NCI-H524 (cell line): Measurements from ENCODE around the gene MIOS.
"Not testable (repeated sequence)": the region's sequence is repeated elsewhere in the genome, so short reads cannot be mapped to it uniquely, and the experiment has no call there.

Experiments
- DNase-seq, 2 experiments: peaks; one replicate each; lab custom pipeline; 2025; lab: John Stamatoyannopoulos, UW

MIOS gene

DNA sequence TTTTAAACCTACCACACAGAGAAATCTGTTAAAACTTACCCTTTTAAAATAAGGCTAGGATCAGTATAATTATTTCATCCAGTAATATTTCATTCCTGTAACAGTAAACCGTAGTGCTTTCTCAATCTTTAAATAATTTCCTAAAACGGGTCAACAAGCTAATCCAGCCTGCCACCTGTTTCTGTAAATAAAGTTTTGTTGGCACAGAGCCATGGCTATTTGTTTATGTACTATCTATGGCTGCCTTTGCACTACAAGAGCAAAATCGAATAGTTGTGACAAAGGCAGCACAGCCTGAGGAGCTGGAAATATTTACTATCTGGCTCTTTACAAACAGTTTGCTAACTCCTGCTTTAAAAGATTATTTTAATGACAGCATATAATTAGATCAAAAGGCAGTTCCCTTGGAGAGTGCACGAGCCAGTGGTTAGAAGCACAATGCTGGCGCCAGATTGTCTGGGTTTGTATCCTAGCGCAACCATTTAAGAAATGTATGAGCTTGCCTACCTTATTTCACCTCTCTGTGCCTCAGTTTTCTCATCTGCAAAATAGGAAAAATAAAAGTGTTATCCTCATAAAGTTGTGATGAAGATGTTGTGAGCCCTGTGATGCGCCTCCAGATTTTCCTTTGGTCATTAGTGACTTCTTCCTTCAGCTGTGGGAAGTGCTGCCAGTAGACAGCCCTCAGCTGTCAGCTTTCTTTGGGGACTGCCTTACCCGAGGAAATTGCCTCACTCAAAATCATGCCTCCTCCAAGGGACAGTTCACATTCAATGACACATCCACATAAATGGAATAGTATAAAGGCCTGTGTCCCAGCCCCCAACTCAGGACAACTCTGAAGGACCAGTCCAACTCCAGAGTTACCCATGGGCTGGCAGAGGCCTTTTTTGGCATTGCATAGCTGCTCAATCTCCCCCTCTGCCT, 11.8 kb upstream of the MIOS start:
- peak in 1 of 2 experiments; percentile 66 for DNase-seq

DNA sequence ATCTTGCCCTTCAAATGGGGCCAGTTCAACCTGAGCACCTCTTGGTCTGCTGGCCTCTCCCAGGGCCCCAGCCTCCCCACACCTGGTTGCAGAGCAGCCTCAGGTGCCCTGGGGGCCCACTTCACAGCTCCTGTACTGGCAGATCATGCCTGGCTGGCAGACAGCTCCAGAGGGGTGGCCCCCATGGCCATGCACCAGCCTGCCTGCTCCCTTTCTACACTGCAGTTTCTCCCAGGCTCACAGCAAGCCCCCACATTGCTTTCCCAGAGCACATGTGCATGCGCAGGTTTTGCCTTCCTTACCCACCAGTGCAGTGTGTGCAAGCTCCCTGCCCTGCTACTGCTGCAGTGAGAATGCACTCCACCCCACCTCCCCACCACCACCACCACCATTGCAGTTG, 9.8 kb upstream of the MIOS start:
- no peak for DNase-seq

DNA sequence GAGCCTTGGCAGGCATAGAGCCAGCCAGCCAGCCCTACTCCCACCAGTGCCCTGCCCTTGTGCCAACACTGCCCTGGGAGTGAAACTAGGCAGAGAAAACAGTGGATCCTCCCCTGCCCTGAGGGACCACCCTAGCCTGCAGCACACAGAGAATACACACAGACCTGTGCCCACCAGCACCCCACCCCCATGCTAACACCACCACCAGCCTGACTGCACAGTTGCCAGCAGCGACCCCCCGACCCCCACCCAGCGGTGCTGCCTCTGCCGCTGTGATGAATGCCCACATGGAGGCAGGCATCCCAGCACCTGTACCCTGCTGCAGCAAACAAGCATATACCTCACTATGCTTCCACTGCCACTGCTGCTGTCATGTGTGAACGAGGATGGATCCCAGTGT, 9.4 kb upstream of the MIOS start:
- DNase-seq = no peak

DNA sequence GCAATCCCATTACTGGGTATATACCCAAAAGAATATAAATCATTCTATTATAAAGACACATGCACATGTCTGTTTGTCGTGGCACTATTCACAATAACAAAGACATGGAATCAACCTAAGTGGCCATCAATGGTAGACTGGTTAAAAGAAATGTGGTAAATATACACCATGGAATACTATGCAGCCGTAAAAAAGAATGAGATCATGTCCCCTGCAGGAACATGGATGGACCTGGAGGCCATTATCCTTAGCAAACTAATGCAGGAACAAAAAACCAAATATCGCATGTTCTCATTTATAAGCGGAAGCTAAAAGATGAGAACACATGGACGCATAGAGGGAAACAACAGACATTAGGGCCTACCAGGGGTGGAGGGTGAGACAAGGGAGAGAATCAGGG, 5.1 kb upstream of the MIOS start:
- DNase-seq = not testable (repeated sequence)

DNA sequence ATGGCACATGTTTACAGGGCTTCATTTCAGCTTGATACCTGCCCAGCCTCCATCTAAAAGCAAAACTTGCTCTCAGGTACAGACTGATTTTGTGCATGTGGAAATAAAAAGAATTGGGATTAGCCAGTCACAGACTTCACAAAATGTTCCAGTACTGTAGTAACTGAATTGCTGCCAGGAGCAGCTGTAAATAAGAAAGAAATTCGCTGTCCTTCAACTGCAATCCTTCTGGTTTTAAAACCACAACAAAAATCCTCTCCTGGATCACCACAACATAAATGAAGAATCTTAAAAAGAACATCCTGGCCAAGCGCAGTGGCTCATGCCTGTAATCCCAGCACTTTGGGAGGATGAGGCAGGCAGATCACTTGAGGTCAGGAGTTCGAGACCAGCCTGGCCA, 3.9 kb upstream of the MIOS start:
- DNase-seq = no peak

DNA sequence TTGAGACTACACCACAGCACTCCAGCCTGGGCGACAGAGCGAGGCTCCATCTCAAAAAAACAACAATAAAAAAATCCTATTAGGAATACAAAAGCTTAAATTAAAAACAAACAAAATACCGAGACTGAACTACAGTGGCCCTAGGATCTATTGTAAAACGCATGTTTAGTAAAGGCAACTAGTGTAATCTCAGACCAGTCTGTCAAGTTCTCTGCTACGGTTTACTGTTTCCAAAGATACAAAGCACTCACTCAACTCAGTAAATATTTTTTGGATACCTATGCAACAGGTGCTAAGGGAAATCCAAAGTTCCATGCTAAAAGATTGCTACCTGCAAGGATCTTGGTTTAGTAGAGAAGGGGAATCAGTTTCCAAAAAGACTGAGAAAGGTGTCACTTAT, 3.4 kb upstream of the MIOS start:
- no peak for DNase-seq

DNA sequence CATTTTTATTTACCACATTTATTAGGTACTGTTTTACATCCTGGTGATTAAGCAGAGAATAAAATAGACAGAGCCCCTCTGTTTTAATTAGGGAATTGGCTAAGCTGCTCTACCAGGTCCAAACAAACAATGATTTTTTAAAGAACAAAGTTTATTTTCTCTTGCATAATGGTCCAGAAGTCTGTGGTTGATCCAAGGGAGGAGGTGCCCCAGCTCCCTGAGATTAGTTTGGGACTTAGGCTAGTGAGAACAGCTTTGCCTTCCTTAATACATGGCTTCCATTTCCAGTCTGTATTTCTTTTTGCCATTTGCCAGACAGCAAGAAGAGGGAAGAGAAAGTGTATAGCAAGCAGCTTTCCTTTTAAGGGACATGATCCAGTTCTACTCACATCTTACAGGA, 2.9 kb upstream of the MIOS start:
- DNase-seq = no peak

DNA sequence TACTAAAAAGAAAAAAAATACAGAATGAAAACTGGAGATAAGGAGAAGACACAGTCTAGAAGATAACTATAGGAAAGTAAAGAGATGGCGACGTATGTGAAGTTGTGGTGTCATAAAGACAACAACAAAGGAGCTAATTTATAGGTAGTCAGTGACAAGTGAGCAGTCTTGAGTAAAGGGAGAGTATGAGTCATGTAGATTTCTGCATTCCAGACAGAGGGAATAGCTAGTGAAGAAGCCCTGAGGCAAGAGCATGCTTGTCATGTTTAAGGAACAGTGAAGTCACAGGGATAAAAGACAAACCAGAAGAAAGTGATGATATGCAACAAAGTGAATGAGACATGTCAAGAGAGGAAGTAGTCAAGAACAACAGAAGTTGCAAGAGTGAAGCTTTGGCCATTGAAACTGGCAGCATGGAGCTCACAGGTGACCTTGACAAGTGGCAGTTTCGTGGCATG, 2.3 kb upstream of the MIOS start:
- no peak for DNase-seq

DNA sequence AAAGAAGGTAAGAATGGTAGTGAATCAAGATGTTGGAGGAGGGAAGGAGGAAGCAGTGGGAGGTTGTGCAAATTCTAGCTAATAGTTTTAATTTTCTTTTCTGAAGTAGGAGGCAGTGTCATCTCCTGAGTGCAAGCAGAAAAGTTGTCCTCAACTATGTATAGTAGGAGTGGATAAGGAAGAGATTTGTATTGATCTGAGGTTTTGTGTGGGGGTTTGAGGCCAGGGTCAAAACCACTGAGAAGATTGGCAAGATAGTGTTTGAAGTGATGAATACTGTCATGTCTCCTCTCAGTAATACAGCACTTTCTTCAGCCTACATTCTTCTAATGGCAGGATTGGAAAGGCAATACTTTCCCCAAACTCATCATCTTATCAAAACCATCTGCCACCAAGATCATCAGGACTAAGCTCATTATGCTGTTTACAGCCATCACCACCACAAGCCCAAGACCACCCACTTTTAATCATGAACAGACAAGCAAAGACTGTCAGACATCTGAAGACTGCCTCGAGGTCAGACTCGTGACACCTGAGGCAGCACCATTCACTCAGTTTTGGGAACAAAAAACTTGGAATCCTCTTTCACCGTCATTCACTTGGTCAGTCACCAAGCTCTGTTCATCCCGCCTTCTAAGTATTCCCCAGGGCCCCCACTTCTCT, 1.5 kb upstream of the MIOS start:
- DNase-seq = peak in 1 of 2 experiments; percentile 59

DNA sequence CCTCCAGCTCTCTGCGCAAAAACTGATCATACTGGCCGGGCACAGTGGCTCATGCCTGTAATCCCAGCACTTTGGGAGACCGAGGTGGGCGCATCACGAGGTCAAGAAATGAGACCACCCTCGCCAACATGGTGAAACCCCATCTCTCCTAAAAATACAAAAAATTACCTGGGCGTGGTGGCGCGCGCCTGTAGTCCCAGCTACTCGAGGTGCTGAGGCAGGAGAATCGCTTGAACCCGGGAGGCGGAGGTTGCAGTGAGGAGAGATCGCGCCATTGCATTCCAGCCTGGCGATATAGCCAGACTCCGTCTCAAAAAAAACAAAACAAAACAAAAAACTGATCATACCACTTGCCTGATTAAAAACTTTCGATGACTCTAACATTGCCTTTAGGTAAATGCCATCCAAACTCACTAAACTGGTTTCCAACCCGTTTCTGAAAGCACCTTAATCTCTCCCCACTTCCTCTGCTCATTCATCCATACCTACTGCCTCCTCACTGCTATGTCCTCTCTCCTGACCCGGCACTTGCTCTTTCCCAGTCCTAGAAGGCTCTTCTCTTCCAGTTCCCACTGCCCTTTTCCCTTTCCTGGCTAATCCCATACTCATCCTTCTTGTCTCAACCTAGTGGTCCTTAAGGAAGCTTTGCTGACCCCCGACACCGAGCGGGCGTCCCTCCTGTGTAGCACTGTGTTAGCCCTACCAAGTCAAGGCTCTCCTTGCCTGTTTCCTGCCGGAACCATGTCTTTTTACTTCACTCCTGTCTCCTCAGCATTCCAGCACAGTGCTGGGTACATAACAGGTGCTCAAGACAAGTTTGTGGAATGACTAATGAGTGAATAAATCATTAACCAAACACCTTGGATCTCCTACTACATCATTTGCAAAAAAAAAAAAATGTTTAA, 686 bp upstream of the MIOS start:
- no peak for DNase-seq

DNA sequence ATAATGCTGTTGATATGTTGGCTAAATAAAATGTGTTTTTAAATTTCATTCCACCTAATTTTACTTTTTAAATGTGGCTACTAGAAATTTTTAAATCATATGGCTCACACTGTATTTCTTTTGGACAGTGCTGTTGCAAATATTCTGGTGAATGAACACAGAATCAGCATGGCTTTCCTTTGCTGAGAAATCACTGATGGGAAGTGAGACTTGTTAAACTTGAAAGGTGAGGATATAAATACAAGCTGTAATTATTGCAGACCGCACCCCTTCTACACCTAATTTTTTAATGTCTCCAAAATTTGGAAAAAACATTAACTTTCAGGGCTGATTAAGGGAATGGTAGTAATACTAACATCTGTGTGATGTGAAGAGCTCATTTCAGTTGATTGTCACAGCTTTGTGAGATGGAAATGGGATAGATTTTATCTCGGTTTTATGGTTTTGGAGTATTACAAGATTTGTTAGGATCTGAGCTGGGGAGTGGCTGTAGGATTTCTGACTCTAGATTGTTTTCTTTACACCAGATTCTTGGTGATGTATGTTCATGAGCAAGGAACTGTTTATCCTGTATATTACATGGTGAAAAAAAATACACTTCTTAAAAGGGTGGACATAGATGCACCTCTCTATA, 1.3 kb downstream of the MIOS start:
- no peak for DNase-seq

DNA sequence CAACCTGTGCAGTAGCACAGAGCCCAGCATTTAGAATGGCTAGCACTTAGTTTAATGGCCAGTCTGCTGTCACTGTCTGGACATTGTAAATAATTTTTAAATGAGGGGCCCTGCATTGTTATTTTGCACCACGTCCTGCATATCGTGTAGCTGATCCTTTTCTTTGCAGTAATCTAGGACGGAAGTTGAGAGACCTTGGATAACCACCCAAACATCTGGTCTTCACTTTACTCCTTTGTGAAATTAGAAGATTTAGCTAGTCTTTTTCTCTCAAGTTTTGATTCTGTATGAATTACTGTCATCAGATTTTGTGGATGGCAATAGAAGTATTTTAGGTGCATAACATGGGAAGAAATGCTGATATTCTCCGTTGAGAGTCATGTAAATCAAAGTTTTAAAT, 1.9 kb downstream of the MIOS start:
- DNase-seq = no peak

DNA sequence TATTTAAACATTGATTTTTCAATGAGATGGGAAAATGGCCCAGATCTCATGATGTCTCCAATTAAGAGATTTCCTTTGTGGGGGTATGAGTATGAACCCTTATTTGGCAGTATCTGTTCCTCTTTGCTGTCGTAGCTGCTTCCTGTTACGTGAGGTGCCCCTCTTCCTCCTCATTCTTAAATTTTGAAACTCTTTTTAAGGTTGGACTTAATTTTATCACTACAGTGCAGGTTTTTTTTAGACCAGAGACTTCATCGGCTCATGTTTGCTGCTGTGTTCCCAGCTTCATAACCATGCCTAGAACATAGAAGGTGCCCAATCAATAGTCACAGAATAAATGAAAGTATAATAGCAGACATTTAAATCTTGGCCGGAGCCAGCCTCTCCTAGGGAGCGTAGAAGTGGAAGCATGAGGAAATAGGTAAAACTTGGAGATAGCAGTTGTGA, 2.4 kb downstream of the MIOS start:
- DNase-seq = no peak

DNA sequence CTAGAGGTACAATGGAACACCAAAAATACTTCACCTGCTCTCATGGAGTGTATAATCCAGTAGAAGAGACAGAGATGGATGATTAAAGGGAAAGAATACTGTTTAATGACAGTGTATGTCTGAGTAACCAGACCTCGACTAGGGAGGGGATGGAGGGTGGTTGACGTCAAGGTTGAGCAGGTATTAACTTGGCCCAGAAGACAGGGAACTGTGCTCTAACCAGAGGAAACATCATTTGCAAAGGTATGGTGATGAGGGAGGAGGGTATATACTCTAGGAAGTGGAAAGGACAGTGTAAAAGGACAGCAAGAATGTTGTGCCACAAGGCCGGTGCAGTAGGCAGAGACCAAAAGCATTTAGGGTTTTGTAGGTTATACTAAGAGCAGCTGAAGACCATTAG, 2.9 kb downstream of the MIOS start:
- no peak for DNase-seq

DNA sequence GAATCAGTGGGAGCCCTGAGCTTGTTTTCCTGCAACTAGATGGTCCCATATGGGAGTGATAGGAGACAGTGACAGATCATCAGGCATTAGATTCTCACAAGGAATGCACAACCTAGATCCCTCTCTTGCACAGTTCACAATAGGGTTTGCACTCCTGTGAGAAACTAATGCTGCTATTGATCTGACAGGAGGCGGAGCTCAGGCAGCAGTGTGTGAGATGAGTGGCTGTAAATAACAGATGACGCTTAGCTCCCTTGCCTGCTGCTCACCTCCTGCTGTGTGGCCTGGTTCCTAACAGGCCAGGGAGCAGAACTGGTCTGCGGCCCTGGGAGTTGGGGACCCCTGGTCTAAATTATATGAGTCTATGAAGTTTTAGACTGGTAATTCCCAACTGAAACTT, 3.9 kb downstream of the MIOS start:
- DNase-seq = no peak

DNA sequence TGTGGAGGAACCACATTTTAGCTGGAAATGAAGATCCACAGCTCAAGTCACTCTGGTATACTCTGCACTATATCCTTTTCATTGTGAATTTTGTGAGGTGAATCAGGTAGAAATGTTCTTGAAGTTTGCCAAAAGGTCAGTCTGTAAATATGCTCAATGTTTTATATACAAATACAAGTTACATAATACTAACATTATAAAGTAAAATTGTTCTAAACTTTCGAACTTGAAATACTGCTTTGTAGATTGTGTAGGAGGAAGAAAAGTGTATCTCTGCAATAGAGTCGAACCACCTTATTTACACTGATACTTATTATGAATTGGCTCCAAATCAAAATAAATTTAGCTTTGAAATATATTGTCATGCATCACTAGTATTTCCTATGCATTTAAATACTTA, 7.0 kb downstream of the MIOS start:
- DNase-seq = no peak

DNA sequence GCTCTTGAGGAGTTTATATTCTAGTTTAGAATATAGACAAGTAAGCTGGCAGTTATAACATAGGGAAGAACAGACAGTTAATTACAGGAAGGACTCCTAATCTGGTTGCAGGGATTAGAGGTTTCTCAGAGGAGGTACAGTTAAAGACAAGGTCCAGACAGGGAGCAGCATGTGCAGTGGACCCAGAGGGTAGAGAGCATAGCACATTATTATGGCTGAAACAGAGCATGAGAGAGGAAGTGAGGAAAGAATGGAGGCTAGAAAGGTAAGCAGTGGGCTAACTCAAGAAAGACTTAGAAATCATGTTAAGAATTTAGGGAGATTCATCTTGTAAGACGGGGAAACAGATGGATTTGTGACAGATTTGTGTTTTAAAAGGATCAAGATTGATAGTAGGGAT, 9.7 kb downstream of the MIOS start:
- no peak for DNase-seq

DNA sequence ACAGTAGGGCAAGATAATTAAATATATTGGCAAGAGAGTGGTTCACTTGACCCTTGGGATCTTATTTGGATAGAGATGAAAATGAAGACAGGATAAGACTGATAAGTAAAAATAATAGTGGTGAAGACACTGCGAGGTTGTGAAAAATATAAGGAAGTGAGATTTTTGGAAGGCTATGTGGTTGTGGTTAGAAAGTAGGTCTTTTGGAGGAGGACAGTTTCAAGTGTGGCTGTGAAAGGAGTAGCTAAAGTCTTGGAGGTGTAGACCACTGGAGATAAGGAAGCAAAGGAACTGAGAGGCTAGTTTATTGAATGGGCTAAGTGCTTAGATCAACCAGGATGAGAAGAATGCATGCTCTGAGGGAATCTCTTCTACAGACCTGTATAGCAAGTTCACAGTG, 11.2 kb downstream of the MIOS start:
- DNase-seq = no peak

DNA sequence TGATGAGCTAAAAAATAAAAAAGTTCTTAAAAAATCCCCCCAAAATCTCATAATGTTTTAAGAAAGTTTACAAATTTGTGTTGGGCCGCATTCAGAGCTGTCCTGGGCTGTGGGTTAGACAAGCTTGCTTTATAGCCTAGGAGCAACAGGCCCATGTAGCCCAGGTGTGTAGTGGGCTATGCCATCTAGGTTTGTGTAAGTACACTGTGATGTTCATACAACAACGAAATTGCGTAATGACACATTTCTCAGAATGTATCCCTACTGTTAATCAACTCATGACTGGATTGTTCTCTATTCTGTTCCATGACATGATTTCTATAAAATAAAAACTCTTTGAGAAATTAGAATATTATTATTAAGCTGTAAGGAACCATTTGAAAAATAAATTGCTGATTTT, 13.0 kb downstream of the MIOS start:
- DNase-seq = no peak

DNA sequence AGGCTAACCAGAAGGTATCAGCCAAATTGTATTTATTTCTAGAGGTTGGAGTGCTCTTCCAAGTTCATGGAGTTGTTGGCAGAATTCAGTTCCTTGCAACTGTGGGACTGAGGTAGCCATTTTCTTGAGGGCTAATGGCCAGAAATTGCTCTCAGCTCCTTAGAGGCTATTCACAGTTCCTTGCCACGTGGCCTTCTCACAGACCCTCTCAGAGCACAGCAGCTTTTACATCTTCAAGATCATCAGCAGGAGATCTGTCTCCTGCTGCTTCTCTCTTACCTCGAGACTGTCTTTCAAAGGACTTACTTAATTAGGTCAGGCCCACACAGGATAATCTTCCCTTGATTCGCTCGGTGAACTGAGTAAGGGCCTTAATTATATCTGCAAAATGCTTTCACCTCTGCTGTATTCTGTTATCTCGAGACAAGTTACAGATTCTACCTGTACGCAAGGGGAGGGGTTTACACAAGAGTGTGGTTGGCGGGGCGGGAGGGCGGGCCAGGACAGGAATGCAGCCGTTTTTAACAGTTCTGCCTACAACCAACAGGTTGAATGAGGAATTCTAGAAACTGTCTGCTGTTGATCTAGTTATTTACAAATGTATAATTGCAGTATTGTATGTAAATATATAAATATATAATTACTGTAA, 15.0 kb downstream of the MIOS start:
- DNase-seq = peak in 1 of 2 experiments; percentile 9

DNA sequence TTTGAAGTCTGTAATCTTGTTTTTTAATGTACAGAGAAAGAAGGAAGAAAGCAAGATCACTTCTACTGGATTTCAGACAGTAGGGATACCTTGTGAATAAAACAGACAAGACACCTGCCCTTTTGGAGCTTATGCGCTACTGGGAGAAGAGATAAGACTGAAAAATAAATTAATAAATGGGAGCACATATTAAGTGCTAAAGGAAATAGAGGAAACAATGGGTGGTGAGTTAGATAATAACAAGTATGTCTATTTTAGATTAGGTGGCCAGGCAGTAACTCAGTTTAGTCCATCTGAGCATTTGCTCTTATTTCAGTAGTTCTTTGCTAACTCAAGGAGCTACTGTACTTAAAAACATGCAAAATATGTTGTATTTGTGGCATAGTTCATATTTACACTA, 15.9 kb downstream of the MIOS start:
- DNase-seq = no peak
